NB4 (cell line): ENCODE data around the gene DOLK.

Experiments used
- DNase-seq: peaks from one replicate; pipeline ENCODE4 v3.0.0; 2010; ENCODE audit warnings: low read depth
- H3K4me3 ChIP-seq: one replicate; pipeline ENCODE4 v1.5.1; 2011; ENCODE audit warnings: mild to moderate bottlenecking, low read depth, low read length, moderate library complexity
- CTCF ChIP-seq: IDR thresholded peaks from one replicate; pipeline ENCODE4 v1.5.1; 2012; ENCODE audit warnings: low read depth, low read length
- MAX ChIP-seq: IDR thresholded peaks from 2 replicates; pipeline ENCODE4 v1.6.1; 2011; ENCODE audit warnings: low read depth, low read length
- MYC ChIP-seq: IDR thresholded peaks from 2 replicates; pipeline ENCODE4 v1.6.1; 2011; ENCODE audit warnings: low read depth, low read length
- POLR2A ChIP-seq: IDR thresholded peaks from 2 replicates; pipeline ENCODE4 v1.6.1; 2011; ENCODE audit warnings: mild to moderate bottlenecking; ENCODE audit not compliant: insufficient read length; ENCODE audit errors: extremely low read depth

DOLK gene

GRCh38 chr9:128947527-128948301 is at the start of gene DOLK, which contains the start of gene NUP188:
Gene DOLK (minus strand): TSS chr9:128947603. CDS start chr9:128947303, 300 bp downstream.
Gene NUP188 (plus strand): TSS chr9:128947699. CDS start chr9:128947720, 21 bp downstream.
- H3K4me3 ChIP-seq, result peak within 1 kb of the TSS; percentile 87
- peak; percentile 94 for DNase-seq
- TF ChIP-seq MYC (peak; percentile 82), POLR2A (peak; percentile 96), MAX (peak; percentile 98), CTCF (no peak)

- H3K4me3 ChIP-seq, result no peak overlapping the region
- no peak for DNase-seq
- TF ChIP-seq MAX (no peak), POLR2A (no peak), CTCF (no peak), MYC (no peak)
Observed at GRCh38 chr9:128995791-128996190, 48.4 kb upstream of the DOLK start.

DNA sequence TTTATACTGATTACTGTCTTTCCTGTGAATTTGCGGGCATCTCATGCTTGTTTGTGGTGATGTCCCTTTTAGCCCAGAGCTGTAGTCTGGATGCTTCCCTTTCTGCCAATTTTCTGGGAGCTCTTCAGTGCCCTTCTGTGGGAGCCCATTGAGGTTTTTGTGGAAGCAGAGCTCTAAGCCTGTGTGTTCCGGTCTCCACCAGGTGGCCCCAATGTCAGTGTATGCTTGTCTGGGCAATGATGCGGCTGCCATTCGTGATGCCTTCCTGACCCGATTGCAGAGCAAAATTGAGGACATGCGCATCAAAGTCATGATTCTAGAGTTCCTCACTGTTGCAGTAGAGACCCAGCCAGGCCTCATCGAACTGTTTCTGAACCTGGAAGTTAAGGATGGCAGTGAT is 45.6 kb upstream of the DOLK start:
- no peak for DNase-seq
- TF ChIP-seq MAX (no peak), CTCF (peak; percentile 13)

GRCh38 chr9:128987805-128988204 is 40.4 kb upstream of the DOLK start:
- no peak overlapping the region for H3K4me3 ChIP-seq
- no peak for TF ChIP-seq CTCF
- TF ChIP-seq MAX, result no peak

More for the DNA sequence above, 45.6 kb upstream of the DOLK start:
- no peak overlapping the region for H3K4me3 ChIP-seq

GRCh38 chr9:128986671-128987070 is 39.3 kb upstream of the DOLK start:
- TF ChIP-seq CTCF (no peak), POLR2A (no peak), MAX (no peak), MYC (no peak)
- H3K4me3 ChIP-seq, result no peak overlapping the region

More at GRCh38 chr9:128987805-128988204, 40.4 kb upstream of the DOLK start:
- DNase-seq, result no peak

More at GRCh38 chr9:128986671-128987070, 39.3 kb upstream of the DOLK start:
- no peak for DNase-seq
